ENCODE data around the gene TMEM247.

- no peak for TF ChIP-seq SUZ12 (IDR thresholded peaks at IDR 0.05)
- no peak for TF ChIP-seq BHLHE40 (IDR thresholded peaks at IDR 0.05; ENCODE audit: borderline replicate concordance)
- no peak for TF ChIP-seq LEF1 (IDR thresholded peaks at IDR 0.05; ENCODE audit: borderline replicate concordance)
- TF ChIP-seq NFRKB (IDR thresholded peaks at IDR 0.05): no peak
- no peak for TF ChIP-seq ELF4 (IDR thresholded peaks at IDR 0.05)
- TF ChIP-seq ZNF384 (IDR thresholded peaks at IDR 0.05): no peak
These were observed 9.7 kb upstream of the TMEM247 start for GRCh38 chr2:46469700-46470099.
